Inferior parietal cortex (tissue), 1 donor: ENCODE data around the gene SRP14.
A peak's percentile ranks its signal among the peaks of the same experiment; 100 is the strongest.
"Not testable (repeated sequence)": the region's sequence is repeated elsewhere in the genome, so short reads cannot be mapped to it uniquely, and the experiment has no call there.

ENCODE experiments used
- DNase-seq: peaks from one replicate; pipeline ENCODE4 v3.0.0-alpha.2; 2016; ENCODE audit errors: extremely low spot score

Gene SRP14

GRCh38 chr15:40050788-40051470, 11.9 kb upstream of the SRP14 start:
- no peak for DNase-seq

DNA sequence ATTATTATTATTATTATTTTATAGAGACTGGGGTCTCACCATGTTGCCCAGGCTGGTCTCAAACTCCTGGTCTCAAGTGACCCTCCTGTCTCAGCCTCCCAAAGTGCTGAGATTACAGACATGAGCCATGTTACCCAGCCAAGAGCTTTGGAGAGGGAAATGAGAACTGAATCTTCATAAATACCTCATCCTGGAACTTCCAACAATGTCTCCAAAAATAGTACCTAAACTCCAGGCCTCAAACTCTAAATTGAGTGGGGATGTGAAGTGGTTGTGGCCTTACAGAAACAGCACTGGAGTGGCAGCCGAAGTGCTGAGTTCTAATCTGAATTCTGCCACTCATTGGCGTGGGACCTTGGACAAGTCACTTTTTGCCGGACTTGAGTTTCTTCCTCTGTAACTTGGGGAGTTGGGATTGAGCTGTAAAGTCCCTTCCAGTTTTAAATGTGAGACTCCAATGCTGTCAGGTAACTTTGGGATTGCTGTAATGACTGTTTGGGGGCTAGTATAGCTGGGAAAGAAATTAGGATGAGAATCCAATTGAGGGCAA, 10.0 kb upstream of the SRP14 start:
- no peak for DNase-seq

DNA sequence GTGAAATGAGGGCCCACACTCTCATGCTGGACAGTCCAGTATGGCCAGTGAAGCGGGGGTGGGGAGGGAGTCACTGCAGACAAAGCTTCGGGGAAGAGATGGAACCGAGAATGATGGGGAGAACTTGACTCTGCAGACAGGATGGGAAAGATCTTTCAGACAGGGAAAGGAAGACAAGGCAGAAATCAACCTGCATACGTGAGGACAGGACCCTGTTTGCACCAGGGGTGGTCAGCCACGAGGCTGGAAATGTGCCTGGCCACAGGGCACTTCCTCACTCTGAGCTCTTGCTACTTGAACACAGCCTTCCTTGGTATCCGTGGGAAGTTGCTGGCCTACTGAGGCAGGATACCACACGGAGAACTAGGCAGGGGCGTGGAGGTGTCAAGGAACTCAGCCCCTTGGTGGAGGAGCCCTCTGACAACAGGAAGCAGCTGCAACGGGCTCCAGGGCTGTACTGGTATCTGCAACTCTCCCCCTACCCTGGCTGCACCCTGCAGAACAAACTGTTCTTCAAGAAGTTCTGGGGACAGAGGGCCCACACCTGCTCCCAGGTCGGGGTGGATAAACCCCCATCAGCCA, 9.3 kb upstream of the SRP14 start:
- DNase-seq: no peak

- no peak for DNase-seq
Measured at GRCh38 chr15:40047415-40048210, 8.6 kb upstream of the SRP14 start.

DNA sequence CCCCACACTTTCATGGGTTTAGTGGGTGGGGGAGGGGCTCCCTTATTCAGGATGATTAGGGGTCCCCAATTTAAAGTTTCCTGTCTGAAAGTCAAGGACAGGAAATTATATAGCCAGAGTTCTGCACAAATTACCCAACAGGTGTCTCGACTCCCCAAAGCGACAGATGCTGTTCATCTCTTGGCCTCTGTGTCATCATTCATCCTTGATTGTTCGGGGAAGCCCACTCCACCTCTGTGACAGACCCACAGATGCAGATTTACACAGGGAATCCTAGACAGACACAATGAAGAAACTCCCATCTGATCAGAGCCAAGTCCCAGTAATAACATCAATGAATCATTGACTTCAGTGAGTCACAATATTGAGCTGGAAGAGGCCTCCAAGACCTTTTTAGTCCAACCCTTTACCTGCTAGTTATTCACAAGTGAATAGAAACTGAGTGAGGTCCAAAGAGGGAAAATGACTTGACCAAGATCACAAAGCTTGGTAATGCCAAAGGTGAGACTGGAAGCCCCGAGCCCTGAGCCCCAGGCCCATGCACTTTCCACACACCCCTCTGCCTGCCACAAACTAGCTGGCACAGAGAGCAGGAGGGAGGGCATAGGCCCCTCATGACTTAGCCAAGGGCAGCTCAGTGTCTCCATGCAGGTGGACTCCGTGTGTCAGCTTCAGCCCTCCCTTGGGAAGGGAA, 7.9 kb upstream of the SRP14 start:
- DNase-seq: no peak

DNA sequence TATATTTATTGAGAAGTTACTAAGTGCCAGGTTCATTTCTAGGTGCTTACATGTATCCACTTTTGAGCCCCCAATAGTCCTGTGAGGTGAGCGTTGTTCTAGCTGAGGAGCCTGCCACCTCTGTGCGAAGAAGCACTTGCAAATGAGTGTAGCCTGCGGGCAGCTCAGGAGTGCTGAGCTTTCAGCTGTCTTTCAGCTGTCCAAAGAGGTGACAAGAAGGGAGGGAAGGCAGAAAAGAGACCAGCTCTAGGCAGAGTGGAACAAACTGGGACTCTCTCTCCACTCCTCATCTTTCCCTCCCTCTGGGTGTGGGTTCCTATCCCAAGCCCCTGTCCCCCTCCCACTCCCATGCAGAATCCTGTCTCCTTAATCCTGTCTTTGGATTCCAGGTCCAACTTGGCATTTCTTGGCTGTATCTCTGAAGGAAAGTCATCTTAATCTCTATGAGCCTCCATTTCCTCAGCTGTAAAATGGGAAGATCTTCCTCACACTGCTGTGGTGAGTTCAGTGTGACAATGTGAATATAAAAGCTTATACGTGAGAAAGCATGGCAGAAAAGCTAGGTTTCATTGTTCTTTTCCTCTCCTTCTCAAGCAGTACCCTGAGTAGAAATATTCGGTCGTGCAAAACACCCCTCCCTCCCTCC, 6.7 kb upstream of the SRP14 start:
- DNase-seq: no peak

DNA sequence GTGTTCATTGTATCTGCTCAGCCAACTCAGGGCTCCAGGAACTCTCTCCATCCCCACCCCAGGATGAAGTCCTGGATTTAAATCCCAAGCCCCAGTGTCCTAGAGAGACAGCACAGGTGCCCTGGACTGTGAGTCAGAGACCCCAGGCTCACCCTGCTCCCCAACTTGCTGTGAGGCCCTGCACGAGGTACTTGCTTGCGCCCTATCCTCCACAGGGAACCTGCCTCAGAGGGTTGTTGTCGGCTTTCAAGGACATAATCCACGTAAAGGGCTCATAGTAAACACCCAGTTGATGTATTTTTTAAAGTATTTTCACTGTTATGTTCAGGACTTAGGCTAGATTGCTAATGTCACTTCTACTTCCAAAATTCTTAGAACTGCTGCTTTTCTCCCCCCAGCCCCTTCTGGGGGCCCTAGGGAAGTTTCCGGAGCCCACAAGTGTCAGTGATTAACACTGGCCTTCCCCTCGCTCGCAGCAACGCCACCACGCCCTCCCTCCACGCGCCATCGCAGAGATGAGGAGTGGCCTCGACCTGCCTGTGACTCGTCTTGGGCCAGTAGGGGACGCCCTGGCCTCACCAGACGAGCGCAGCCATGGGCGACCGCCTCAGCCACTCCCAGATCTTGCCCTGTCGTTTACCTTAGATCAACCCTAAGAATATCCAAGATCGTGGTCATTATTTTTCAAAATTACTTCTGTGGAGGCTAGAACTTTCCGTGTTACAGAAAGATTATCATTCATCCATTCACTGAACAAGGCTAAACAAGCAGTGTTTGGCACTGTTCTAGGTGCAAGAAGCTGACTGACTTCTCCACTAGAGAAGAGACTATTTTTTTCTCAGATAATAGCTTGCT, 6.0 kb upstream of the SRP14 start:
- DNase-seq: peak; percentile 80

DNA sequence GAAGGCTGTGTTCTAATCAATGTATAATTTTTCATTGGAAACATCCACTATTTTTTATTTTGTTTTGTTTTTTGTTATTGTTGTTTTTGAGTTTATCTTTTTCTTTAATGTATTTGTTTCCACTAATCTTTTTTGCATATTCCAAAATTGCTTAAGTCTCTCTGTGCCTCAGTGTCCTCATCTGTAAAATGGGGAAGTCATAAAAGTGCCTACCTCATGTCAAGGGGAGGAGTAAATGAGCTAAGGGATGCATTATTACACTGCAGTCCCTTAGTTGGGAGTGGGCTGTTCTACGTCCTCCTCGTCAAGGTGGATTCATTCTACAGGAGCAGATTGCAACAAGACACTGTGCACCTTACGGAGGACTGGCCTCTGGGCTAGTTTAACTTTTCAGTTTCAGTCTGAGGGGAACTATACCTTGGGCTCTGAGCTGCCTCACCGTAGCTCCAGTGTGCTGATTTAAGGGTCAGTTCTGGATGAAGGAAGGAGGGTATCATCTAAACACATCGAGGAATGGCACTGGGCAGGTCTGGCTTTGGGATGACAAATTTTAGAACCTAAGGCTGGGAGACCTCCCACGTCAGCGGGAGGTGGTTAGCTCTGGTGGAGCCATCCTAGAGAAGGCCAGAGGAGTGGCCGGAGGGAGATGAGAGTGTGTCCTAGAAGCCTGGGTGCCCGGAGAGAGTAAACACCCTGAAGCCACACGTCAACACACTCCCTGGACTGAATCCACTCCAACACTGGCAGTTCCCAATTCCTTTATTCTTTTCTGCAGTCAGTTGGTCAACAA, 5.1 kb upstream of the SRP14 start:
- DNase-seq: no peak

- DNase-seq: no peak
Measured at GRCh38 chr15:40042791-40043320, 3.9 kb upstream of the SRP14 start.

- no peak for DNase-seq
Measured at GRCh38 chr15:40040770-40041169, 1.8 kb upstream of the SRP14 start.

DNA sequence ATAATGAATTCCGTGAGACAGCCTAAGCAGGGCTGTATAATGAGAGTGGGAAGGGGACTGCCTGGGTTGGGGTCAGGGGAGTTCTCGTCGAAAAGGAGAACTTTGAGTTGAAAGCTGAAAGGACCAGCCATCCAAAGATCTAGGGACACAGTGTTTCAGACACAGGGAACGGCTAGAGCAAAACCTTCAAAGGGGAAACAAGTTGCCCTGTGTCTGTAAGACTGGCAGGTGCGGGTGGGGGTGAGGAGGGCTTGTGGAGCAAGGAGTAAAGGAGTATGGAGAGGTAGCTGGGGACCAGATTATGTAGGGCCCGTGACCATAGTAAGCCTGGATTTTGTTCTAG, 1.3 kb upstream of the SRP14 start:
- DNase-seq: no peak

- DNase-seq: no peak
Measured at GRCh38 chr15:40038275-40038637, 725 bp downstream of the SRP14 start.

GRCh38 chr15:40037721-40038120, 1.3 kb downstream of the SRP14 start:
- DNase-seq: no peak

DNA sequence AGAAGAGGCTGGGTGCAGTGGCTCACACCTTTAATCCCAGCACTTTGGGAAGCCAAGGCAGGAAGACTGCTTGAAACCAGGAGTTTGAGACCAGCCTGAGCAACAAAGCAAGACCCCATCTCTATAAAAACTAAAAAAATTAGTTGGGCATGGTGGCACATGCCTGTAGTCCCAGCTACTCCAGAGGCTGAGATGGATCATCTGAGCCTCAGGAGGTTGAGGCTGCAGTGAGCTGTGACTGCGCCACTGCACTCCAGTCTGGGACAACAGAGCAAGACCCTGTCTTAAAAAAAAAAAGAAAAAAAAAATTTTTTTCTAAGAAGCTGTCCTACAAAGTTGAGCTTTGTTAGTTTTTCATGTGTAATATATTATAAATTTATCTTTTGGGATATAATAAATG, 3.8 kb downstream of the SRP14 start:
- DNase-seq: not testable (repeated sequence)

DNA sequence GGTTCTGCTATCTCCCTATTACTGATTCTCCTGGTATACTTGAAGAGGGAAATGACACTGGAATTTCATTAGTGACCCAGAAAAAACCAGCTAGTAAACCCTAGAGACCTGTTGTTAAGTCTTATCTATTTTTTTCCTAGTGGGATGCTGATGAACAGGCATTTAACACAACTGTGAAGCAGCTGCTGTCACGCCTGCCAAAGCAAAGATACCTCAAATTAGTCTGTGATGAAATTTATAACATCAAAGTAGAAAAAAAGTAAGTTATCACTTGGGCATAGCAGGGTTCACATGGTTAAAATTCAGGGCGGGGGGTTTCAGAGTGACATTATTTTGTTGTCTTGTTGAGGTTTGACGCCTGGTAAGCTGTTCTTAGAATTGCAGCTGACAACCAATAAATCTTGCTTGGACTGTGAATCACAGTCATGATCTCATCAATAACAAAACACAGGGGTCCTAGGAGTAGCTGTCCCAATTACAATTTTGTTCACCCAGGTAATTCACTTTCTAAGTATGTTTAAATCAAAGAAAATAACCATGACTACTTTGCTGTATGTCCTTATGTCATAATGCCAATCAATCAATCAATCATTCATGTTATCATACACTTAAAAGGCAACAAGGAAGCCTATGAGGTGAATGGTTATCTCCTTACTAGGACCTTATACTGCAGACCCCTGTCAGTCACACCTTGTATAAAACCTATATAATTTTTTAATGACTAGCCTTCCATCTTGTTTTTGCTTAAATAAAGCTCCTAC, 4.6 kb downstream of the SRP14 start:
- no peak for DNase-seq

DNA sequence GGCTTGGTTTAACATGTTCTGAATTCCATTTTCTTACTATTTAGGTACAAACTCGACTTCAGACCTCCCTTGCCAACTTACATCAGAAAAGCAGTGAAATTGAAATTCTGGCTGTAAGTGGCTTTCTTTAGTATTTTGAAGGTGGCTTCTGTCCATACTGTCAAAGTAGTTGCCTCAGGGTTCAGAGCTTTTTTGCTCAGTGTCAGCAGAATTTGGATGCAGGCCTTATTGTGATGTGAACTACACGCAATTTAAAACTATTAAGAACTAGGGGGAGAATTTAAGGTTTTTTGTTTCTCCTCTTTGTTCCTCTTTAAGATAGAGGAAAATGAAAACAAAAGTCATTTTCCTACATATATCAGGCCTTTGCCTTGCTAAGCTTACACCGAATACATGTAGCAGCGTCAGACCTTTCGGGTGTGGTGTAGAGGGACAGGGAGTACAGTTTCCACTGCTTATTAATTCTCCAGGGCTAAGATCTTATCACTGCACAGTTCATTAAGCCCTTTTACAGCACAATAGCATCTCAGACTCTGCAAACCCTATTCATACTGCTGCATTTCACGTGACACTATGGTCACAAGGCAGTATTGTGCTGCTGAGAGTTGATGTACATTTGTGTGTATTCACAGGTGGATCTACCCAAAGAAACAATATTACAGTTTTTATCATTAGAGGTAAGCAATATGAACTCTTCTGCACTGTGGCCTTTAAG, 6.7 kb downstream of the SRP14 start:
- DNase-seq: peak; percentile 63

- DNase-seq: no peak
Measured at GRCh38 chr15:40031300-40031699, 7.7 kb downstream of the SRP14 start.
